HG03571 (cell line): ENCODE data around the gene ADAMTS4.

Source experiments
- ATAC-seq: cut with Tn5 transposase; IDR thresholded peaks from one replicate; pipeline ENCODE4 v1.9.1; 2021; ENCODE audit not compliant: unreplicated experiment

ADAMTS4 gene

DNA sequence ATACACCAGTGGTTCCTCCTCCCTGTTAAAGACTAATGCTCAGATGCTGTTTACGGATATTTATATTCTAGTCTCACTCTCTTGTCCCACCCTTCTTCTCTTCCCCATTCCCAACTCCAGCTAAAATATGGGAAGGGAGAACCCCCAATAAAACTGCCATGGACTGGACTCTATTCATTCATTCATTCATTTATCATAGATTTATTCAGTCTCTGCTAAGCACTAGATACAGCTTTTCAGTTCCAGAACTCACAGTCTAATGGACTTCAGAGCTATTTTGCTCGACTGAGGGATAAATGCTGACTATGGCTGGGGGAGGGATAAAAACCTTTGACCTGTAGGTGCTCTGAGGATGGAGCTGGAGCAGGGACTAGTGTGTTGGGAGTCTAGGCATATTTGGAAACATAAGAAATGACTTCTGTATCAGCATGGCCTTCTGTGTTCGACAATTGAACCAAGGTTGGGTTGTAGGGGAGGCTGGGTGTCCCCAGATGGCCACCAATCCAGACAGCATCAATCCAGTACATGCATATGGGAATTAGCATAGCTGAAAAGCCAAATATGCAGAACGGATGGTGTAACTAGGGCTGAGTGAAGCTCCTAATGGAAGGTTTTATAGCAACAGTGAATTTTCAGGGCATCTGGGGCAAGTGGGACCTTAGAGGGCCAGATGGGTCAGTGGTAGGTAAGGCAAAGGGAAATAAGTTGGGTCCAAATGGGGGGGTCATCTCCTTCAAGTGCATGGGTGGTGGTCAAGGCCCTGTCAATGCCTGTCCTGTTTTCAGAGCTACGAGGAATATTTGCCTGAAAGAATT, 20.4 kb upstream of the ADAMTS4 start:
- no peak for ATAC-seq

DNA sequence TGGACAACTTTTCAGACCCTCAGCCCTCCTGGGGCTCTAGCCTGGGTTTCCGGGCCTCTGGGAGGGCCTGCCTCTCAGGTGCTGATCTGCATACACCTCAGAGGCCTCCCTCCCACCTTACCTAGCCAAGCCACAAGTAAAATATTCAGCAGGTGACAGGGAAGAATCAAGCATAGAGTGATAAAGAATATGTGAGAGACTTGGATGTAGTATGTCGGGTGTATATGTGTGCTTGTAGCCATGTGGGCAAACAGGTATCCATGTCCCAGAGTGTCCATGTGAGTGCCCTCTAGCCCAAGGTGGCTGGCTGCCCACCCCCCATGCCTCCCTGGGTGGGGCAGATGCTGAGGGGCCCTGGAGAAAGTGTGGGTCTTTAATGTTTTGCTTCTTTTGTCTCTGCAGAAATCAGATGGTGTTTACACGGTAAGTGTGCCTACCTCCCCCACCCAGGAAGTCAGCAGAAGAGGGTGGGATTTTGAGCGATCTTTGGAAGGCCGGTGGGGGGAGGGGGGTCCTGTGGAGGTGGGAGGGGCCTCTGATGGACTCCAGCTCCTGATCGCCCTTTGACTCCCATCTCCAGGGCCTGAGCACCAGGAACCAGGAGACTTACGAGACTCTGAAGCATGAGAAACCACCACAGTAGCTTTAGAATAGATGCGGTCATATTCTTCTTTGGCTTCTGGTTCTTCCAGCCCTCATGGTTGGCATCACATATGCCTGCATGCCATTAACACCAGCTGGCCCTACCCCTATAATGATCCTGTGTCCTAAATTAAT, 19.6 kb upstream of the ADAMTS4 start:
- ATAC-seq: no peak

GRCh38 chr1:161217831-161218230, 19.0 kb upstream of the ADAMTS4 start:
- no peak for ATAC-seq

GRCh38 chr1:161216945-161217712, 18.3 kb upstream of the ADAMTS4 start:
- ATAC-seq: peak; percentile 83

GRCh38 chr1:161215076-161215475, 16.2 kb upstream of the ADAMTS4 start, which contains the start of gene FCER1G:
TSS of gene FCER1G (plus strand) at chr1:161215295. CDS start at chr1:161215322, 27 bp downstream.
- no peak for ATAC-seq

- ATAC-seq: no peak
Measured at GRCh38 chr1:161214369-161214768, 15.5 kb upstream of the ADAMTS4 start.

- ATAC-seq: peak; percentile 54
Measured at GRCh38 chr1:161209790-161210409, 11.0 kb upstream of the ADAMTS4 start.

- ATAC-seq: no peak
Measured at GRCh38 chr1:161207173-161207572, 8.3 kb upstream of the ADAMTS4 start.

- ATAC-seq: no peak
Measured at GRCh38 chr1:161206411-161207140, 7.7 kb upstream of the ADAMTS4 start.

- ATAC-seq: peak; percentile 95
Measured at GRCh38 chr1:161201836-161202712, 3.2 kb upstream of the ADAMTS4 start, which contains the start of gene NDUFS2. TSS of gene NDUFS2 (plus strand) at chr1:161202367. CDS start at chr1:161202386, 19 bp downstream.

DNA sequence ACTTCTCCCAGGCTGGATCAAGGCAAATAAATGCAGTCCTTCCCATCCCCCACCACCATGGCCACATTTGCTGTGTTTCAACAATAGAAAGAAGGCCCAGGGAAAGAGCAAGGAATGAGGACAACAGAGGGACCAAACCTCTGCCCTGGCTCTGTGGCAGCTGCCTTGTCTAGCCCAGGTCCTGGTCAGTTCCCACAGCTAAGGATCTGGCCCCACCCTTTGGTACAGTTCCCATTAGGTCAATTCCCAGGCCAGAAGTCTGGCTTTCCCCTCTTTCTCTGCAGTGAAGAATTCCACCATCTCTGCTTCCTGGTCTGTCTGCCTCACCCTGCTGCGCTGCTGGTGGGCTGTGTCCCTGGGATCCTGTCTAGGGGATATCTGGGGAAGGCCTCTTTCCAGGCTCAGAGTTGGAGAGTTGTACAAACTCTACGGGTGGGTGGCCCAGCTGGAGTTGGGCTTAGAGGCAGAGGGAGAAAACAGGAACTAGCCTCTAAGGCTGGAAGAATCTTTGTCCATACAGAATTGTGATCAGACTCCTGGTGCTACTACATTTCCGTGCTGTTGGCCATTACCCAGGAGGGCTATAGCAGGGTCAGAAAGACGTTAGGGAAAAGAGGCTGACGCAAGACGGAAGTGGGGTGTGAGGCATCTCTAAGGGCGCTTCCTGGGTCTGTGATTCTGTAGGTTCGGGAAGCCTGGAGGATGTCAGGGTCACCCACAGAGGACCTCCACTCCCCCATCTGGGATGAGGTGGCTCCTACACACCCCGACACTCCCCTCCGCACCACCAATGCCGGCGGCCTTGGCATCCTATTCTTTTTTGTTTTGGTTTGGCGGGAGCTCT, 2.4 kb upstream of the ADAMTS4 start:
- no peak for ATAC-seq

DNA sequence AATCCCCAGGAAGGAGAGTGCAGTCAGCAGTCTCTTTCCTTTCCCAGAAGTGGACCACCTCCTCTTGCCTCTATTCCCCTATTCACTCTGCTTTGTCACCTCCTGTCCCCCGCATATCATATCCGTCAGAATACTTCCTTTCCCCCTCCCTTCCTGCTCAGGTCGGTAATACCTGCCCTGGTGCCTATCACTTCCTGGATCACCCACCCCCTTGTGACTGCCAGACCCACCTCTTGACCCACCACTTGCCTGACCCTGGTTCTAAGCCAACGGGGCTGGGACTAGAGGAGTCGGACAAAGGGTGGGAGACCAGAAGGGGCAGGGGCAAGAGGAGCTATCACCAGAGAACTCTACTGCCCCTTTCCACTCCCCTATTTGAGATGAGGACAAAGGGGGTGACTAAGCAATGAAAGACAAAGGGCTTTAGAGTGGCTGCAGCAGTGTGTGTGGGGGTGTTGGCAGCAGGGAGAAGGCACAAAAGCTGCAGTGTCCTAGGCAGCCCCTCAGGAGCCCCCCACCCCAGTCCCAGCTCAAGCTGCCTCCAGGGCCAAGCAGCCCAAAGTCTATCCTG, 1.7 kb upstream of the ADAMTS4 start:
- ATAC-seq: no peak

GRCh38 chr1:161199506-161200139, 769 bp upstream of the ADAMTS4 start:
- ATAC-seq: no peak

- no peak for ATAC-seq
Measured at GRCh38 chr1:161198194-161198896, 509 bp downstream of the ADAMTS4 start.

GRCh38 chr1:161197560-161198193, 1.2 kb downstream of the ADAMTS4 start:
- ATAC-seq: no peak
